Activated T-cell treated with anti-CD3 and anti-CD28 coated beads, Interleukin-2, amount 50 U/mL, for 24 hours (primary cell): ENCODE data around the gene PQBP1.

Experiments used
- DNase-seq: peaks from one replicate; pipeline ENCODE4 v3.0.0-alpha.2; 2020
- H3K27ac Mint-ChIP-seq: 2 replicates; pipeline ENCODE4 v1.8.0; 2020; ENCODE audit warnings: mild to moderate bottlenecking, mixed read lengths
- H3K27me3 Mint-ChIP-seq: 2 replicates; pipeline ENCODE4 v1.8.0; 2020; ENCODE audit warnings: mixed read lengths
- H3K36me3 Mint-ChIP-seq: 2 replicates; pipeline ENCODE4 v1.8.0; 2020; ENCODE audit warnings: low read depth, mixed read lengths
- H3K4me1 Mint-ChIP-seq: 2 replicates; pipeline ENCODE4 v1.8.0; 2020; ENCODE audit warnings: low read depth, mixed read lengths
- H3K4me3 Mint-ChIP-seq: 2 replicates; pipeline ENCODE4 v1.8.0; 2020; ENCODE audit warnings: mild to moderate bottlenecking, moderate library complexity, mixed read lengths
- H3K9me3 Mint-ChIP-seq: 2 replicates; pipeline ENCODE4 v1.8.0; 2020; ENCODE audit warnings: mixed read lengths

Gene PQBP1

DNA sequence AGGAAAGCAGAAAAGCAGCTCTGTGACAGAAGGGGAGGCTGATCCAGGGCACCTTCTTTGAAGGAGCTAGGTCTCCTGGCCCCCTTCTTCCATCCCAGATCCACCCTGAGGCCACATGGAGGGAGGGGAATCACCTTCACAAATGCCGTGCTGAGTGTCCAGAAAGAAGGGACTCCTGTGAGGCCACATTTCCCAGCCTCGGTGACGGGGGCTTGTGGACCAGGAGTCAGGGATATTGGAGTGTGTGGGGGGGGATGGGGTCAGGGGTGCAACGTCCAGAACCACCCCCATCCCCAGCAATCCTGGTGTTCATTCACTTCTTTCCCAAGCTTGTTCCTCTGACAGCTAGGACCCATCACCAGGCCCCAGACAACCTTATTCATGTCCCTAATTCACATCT lies 4.8 kb upstream of the PQBP1 start:
- Mint-ChIP-seq H3K9me3 (no peaks in the 10 kb centered on the region), H3K27me3 (peaks cover 21% of the 10 kb centered on the region), H3K36me3 (peaks cover 35% of the 10 kb centered on the region), H3K27ac (peak overlapping the region; percentile 14), H3K4me3 (no peak overlapping the region), H3K4me1 (peaks cover 27% of the 10 kb centered on the region)
- no peak for DNase-seq

DNA sequence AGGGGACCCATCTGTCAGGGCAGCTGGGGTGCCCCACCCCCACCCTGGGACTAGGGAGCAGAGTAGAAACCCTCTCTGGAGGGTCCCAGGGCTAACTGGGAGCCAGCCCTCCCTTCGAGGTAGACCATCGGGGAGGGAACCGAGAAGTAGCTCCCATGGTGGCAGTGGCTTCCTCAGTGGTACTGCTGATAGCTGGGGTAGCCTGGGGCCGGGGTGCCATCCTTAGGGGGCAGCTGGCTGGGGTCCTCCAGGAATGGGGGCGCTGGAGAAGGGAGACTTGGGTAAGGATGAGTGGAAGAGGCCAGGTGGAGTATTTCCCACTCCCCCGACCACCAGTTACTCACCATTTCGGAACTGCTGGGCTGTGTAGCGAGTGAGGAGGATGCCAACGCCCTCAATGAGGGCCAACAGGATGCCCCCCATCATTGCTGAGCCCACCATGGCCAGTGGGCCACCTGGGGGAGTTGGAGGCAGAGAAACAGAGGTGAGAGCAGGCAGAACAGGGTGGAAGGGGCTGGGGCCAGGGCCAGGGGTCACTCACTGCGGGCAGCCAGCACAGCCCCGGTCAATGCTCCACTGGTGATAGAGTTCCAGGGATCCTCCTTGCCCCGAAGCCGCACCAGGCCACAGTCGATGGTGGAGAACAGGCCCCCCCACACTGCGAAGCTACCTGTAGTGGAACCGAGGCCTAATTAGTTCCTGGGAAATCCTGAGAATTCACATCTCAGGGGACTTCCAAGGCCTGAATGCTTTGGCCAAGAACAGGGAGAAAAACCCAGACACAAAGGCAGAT lies 4.0 kb upstream of the PQBP1 start:
- H3K4me3 Mint-ChIP-seq = no peak overlapping the region
- H3K36me3 Mint-ChIP-seq = peaks cover 42% of the 10 kb centered on the region
- no peak for DNase-seq
- peaks cover 29% of the 10 kb centered on the region for H3K4me1 Mint-ChIP-seq
- peaks cover 21% of the 10 kb centered on the region for H3K27me3 Mint-ChIP-seq
- H3K9me3 Mint-ChIP-seq = no peaks in the 10 kb centered on the region
- H3K27ac Mint-ChIP-seq = peak overlapping the region; percentile 8

DNA sequence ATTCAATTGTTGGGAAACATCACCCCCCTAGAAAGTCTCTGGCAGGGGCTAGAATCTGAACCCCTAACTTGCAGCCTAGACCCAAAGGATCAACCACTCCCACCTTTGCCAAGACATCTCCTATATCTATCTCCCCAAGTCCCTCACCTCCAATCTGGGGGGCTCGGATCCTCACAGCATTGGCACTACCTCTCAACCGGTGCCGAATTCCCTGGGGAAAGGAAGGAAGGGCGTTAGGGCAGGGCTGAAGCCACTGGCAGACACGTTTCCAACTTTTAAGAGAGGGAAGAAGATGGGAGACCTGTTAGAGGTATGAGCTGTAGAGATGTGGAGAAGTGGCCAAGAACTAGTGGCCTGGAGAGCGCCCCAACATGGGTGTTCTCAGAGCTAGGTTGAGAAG lies 2.8 kb upstream of the PQBP1 start:
- Mint-ChIP-seq H3K36me3 (peaks cover 47% of the 10 kb centered on the region), H3K9me3 (no peaks in the 10 kb centered on the region), H3K4me3 (no peak overlapping the region), H3K27me3 (peaks cover 21% of the 10 kb centered on the region), H3K4me1 (peaks cover 34% of the 10 kb centered on the region), H3K27ac (peak overlapping the region; percentile 34)
- no peak for DNase-seq

DNA sequence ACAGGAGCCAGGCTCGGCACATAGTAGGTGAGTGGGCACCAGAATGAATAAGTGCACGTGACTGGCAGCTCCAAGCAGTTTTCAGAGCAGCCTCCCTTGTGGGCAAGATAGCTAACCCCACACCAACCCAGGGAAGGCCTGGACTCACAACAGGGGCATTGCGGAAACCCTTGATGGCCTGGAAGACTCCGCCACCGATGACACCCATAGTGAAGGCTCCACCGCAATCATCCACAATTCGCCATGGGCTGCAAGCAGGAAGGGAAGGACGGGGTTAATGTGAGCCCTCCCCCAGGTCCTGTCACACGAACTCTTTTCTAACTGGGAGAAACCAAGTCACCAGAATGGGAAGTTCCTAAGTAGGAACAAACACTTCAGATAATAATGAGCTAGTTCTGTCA lies 1.1 kb upstream of the PQBP1 start:
- H3K4me3 Mint-ChIP-seq = peak overlapping the region; percentile 82
- peaks cover 60% of the 10 kb centered on the region for H3K36me3 Mint-ChIP-seq
- H3K27ac Mint-ChIP-seq = peak overlapping the region; percentile 93
- DNase-seq = no peak
- H3K4me1 Mint-ChIP-seq = peaks cover 27% of the 10 kb centered on the region
- H3K9me3 Mint-ChIP-seq = no peaks in the 10 kb centered on the region
- peaks cover 13% of the 10 kb centered on the region for H3K27me3 Mint-ChIP-seq

DNA sequence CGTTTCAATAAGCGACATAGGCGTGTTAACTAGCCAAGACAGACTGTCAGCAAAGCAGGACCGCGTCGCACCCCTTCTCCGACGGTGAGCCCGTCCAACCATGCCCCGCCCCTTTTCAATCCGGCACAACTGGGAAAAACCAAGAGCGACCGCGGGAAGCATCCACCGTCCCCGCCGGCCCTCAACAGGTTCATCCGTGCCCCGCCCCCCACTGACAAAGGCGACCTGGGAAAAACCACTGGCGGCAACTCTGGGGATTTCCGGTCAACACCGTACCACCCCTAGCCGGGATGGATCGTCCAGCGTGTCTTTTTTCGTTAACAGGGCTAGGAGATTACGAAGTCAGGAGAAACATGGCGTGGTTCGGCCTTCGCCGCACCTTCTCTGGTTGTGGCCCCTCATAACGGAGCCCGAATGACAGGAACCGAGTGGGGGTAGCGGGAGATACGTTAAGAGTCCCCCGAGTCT lies 539 bp upstream of the PQBP1 start:
- H3K9me3 Mint-ChIP-seq = no peaks in the 10 kb centered on the region
- H3K27me3 Mint-ChIP-seq = peaks cover 17% of the 10 kb centered on the region
- peak overlapping the region; percentile 93 for H3K27ac Mint-ChIP-seq
- peaks cover 61% of the 10 kb centered on the region for H3K36me3 Mint-ChIP-seq
- H3K4me3 Mint-ChIP-seq = peak overlapping the region; percentile 82
- peaks cover 23% of the 10 kb centered on the region for H3K4me1 Mint-ChIP-seq
- peak; percentile 72 for DNase-seq

DNA sequence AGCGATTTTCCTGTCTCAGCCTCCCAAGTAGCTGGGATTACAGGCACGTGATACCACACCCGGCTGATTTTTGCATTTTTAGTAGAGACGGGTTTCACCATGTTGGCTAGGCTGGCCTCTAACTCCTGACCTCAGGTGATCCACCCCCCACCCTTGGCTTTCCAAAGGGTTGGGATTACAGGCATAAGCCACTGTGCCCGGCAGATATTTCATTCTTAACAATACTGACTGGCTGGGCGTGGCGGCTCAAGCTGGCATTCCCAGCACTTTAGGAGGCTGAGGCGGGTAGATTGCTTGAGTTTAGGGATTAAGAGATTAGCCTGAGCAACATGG lies 1.3 kb downstream of the PQBP1 start:
- no peaks in the 10 kb centered on the region for H3K9me3 Mint-ChIP-seq
- no peak for DNase-seq
- H3K36me3 Mint-ChIP-seq = peaks cover 67% of the 10 kb centered on the region
- peak overlapping the region; percentile 82 for H3K4me3 Mint-ChIP-seq
- peaks cover 17% of the 10 kb centered on the region for H3K27me3 Mint-ChIP-seq
- peak overlapping the region; percentile 93 for H3K27ac Mint-ChIP-seq
- H3K4me1 Mint-ChIP-seq = peaks cover 23% of the 10 kb centered on the region

DNA sequence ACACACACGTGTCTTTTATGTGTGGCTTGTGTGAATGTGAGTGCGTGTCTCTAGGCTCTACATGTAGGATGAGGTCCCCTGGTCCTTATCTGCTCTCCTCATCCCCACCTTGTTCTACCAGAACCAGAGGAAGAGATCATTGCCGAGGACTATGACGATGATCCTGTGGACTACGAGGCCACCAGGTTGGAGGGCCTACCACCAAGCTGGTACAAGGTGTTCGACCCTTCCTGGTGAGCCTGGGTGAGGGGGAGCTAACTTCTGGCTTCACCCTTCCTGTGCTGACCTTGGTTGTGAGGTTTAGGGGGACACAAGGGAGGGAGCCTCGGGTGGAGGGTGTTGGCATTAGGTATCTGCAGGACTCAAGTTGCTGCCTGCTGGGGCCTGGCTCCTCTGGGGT lies 3.3 kb downstream of the PQBP1 start:
- peaks cover 19% of the 10 kb centered on the region for H3K27me3 Mint-ChIP-seq
- H3K4me1 Mint-ChIP-seq = peaks cover 18% of the 10 kb centered on the region
- DNase-seq = no peak
- no peak overlapping the region for H3K4me3 Mint-ChIP-seq
- H3K9me3 Mint-ChIP-seq = no peaks in the 10 kb centered on the region
- H3K36me3 Mint-ChIP-seq = peaks cover 77% of the 10 kb centered on the region
- peak overlapping the region; percentile 50 for H3K27ac Mint-ChIP-seq

DNA sequence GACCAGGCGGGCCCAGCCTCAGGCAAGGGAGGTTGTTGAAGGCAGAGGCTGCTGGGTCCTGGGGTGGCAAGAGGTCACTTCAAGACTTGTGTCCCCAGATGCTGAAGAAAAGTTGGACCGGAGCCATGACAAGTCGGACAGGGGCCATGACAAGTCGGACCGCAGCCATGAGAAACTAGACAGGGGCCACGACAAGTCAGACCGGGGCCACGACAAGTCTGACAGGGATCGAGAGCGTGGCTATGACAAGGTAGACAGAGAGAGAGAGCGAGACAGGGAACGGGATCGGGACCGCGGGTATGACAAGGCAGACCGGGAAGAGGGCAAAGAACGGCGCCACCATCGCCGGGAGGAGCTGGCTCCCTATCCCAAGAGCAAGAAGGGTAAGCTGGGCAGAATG lies 4.4 kb downstream of the PQBP1 start:
- Mint-ChIP-seq H3K4me3 (no peak overlapping the region), H3K9me3 (no peaks in the 10 kb centered on the region), H3K4me1 (peaks cover 9% of the 10 kb centered on the region), H3K27ac (peak overlapping the region; percentile 44), H3K27me3 (peaks cover 19% of the 10 kb centered on the region), H3K36me3 (peaks cover 72% of the 10 kb centered on the region)
- DNase-seq = no peak

DNA sequence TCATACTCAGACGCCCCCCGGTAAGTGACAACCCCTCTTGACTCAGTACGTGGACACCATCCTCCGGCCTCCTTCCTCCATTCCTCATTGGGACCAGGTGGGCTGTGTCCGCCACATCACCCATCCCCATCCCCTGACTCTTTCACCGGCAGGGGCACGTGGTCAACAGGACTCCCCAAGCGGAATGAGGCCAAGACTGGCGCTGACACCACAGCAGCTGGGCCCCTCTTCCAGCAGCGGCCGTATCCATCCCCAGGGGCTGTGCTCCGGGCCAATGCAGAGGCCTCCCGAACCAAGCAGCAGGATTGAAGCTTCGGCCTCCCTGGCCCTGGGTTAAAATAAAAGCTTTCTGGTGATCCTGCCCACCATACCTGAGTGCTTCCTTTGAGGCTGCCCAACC lies 5.0 kb downstream of the PQBP1 start:
- no peak for DNase-seq
- Mint-ChIP-seq H3K9me3 (no peaks in the 10 kb centered on the region), H3K27me3 (peaks cover 19% of the 10 kb centered on the region), H3K4me3 (no peak overlapping the region), H3K36me3 (peaks cover 69% of the 10 kb centered on the region), H3K4me1 (peaks cover 9% of the 10 kb centered on the region), H3K27ac (peak overlapping the region; percentile 44)

DNA sequence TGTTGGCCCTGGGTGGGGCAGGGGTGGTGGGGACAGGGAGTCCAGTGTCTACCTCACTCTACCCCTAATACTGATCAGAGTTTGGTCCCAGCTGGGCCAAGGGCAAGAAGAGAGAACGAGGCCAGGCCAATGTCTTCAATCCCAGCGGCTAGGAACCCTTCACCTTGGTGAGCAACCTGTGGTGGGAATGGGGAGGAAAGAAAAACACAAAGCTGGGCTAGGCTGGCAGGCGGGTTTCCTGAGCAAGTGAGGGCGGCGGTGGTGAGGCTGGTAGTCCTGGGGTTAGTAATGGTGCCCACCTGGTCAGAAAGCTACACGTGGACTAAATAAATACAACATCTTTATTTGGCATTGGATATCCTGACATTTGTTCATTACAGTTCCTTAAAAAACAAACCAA lies 5.6 kb downstream of the PQBP1 start:
- H3K4me3 Mint-ChIP-seq = no peak overlapping the region

DNA sequence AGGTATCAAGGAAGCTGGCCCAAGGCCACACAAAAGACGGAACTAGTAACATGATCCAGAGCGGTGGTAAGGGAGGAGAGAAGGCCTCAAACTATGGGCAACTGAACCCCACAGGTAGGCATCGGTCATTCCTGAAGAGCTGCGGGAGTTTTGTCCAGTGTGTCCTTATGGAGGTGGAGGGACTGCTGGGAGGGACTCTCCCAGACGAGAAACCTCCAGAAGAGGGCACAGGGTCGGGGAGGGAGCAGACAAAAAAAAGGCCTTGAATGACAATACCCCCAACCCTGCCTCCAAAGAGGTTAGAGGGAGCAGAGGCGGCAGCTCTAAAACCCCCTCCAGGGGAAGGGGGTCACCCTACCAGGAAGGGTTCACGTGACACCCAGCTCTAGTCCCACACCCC lies 6.5 kb downstream of the PQBP1 start:
- peak overlapping the region; percentile 78 for H3K27ac Mint-ChIP-seq
- no peak overlapping the region for H3K4me3 Mint-ChIP-seq
- no peaks in the 10 kb centered on the region for H3K9me3 Mint-ChIP-seq
- peaks cover 19% of the 10 kb centered on the region for H3K27me3 Mint-ChIP-seq
- peaks cover 7% of the 10 kb centered on the region for H3K4me1 Mint-ChIP-seq
- H3K36me3 Mint-ChIP-seq = peaks cover 71% of the 10 kb centered on the region
- no peak for DNase-seq

More for the DNA sequence above, 5.6 kb downstream of the PQBP1 start:
- no peak for DNase-seq
- H3K4me1 Mint-ChIP-seq = peaks cover 9% of the 10 kb centered on the region
- peaks cover 67% of the 10 kb centered on the region for H3K36me3 Mint-ChIP-seq
- peak overlapping the region; percentile 78 for H3K27ac Mint-ChIP-seq
- H3K27me3 Mint-ChIP-seq = peaks cover 19% of the 10 kb centered on the region
- H3K9me3 Mint-ChIP-seq = no peaks in the 10 kb centered on the region

DNA sequence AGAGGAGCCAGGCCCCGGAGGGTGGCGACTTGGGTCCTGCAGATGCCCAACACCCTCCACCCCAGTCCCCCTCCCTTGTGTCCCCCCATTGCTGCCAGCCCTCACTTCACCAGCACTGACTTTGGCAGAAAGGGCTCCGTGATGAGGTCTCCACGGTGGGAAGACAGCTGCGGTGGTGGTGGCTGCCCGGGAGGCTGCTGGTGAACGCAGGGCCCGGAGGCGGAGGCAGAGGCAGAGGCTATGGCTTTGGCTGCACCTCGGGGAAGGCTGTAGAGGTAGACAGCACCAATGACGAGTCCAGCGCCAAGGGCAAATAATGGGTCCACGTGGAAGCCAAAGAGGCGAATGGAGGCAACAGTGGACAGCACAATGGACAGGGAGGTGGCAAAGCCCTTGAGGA lies 6.9 kb downstream of the PQBP1 start:
- Mint-ChIP-seq H3K4me3 (no peak overlapping the region), H3K27ac (peak overlapping the region; percentile 47), H3K4me1 (peaks cover 4% of the 10 kb centered on the region), H3K9me3 (no peaks in the 10 kb centered on the region), H3K36me3 (peaks cover 71% of the 10 kb centered on the region), H3K27me3 (peaks cover 19% of the 10 kb centered on the region)
- no peak for DNase-seq

DNA sequence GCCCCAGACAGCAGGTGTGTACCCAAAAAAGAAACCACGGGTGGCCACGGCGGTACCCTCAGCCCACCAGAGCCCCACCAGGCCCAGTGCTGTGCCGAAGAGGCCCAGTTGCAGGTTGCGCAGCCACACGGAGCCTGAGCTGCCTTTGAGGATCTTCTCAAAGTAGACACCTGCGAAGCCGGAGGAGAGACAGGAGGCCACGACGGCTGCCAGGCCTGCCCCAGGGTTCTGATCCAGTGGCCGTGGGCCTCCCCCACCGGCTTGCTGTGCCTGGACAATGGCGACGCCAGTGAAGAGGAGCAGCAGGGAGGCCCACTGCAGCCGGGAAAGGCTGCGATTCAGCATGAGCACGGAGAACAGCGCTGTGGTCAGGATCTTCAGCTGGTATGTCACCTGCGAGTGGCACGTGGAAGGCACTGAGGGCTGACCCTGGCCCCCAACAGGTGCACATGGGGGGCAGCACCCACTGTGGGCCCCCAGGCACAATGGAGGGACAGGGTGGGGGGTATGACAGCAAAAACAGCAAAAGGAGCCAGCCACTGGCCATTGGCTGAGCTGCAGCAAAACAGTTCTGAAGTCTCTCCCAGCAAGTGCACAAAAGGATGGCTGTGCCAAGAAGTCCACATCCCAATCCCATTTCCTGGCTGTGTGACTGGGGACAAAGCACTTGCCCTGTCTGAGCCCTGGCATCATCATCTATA lies 7.5 kb downstream of the PQBP1 start:
- Mint-ChIP-seq H3K4me1 (peaks cover 3% of the 10 kb centered on the region), H3K36me3 (peaks cover 67% of the 10 kb centered on the region), H3K9me3 (no peaks in the 10 kb centered on the region), H3K27me3 (peaks cover 20% of the 10 kb centered on the region), H3K27ac (peak overlapping the region; percentile 64), H3K4me3 (no peak overlapping the region)
- no peak for DNase-seq

DNA sequence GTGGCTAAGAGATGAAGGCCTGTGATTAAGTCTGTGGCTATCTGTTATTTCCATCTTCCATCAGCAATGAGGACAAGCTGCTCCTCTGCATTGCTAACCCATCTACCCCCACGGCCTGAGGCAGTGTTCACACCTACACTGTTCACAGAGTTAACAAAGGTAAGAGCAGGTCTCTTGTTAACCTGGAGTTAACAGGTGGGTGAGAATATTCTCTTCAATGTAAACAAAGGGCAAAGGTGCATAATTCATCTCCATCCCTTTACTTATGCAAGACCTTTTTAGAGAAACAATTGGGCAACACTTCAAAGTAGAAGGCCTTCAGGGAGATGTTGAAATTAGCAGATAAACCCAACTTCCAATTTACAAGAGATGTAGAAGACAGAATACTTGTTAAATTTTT lies 10.9 kb downstream of the PQBP1 start:
- peaks cover 30% of the 10 kb centered on the region for H3K27me3 Mint-ChIP-seq
- H3K9me3 Mint-ChIP-seq = no peaks in the 10 kb centered on the region
- no peak overlapping the region for H3K4me3 Mint-ChIP-seq
- peaks cover 26% of the 10 kb centered on the region for H3K4me1 Mint-ChIP-seq
- no peak for DNase-seq
- peaks cover 59% of the 10 kb centered on the region for H3K36me3 Mint-ChIP-seq
- no peak overlapping the region for H3K27ac Mint-ChIP-seq

DNA sequence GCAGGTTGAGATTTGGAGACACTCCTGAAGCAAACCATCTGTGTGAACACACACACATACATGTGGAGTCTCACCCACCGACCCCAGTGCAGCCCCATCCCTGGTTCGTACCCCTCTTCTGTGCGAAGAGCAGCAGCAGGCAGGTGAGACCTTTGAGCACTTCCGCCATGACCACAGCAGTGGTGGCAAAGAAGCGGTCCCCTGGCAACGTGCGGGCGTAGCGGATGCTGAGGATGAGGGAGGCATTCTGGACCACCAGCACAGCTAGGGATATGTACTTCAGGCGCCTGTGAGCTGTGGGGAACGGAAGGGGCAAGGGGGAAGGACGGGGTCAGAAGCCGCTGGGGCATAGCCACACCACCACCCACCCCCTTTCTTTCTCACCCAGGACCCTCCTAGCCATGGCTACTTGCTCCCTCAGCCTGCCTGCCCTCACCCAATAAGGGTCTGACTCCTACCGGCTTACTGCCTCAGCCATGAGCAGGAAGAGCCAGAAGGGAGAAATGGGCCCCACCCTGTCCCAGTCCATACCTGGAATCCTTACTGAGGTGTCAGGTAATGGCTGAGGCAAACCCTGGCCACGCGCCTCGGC lies 12.1 kb downstream of the PQBP1 start:
- peaks cover 62% of the 10 kb centered on the region for H3K36me3 Mint-ChIP-seq

More for the DNA sequence above, 12.1 kb downstream of the PQBP1 start:
- Mint-ChIP-seq H3K27me3 (peaks cover 27% of the 10 kb centered on the region), H3K9me3 (no peaks in the 10 kb centered on the region), H3K4me3 (peak overlapping the region; percentile 88), H3K4me1 (peaks cover 38% of the 10 kb centered on the region), H3K27ac (no peak overlapping the region)
- no peak for DNase-seq
